ENCODE results near the gene NQO1.
"Not testable (repeated sequence)": the region's sequence is repeated elsewhere in the genome, so short reads cannot be mapped to it uniquely, and the experiment has no call there.

NQO1 gene

DNA sequence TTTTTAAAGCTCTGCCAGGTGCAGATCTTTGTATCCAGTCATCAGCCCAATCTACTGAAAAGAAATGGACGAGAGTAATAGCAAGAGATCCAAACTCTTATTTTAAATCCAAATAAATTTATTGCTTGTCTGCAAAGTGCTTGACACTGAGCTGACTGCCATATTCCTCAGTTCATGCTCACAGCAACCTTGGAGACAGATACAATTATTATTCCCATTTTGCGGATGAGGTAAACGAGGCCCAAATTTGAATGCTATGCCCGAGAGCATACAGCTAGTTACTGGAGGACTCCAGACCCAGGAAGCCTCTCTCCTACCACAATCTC lies 27.7 kb upstream of the NQO1 start:
- Mint-ChIP-seq H3K27ac (peak overlapping the region; percentile 99), H3K9me3 (no peaks in the 10 kb centered on the region), H3K27me3 (peaks cover 13% of the 10 kb centered on the region), H3K4me3 (peak overlapping the region; percentile 99), H3K36me3 (peaks cover 9% of the 10 kb centered on the region), H3K4me1 (peaks cover 29% of the 10 kb centered on the region)
- ATAC-seq: no peak

DNA sequence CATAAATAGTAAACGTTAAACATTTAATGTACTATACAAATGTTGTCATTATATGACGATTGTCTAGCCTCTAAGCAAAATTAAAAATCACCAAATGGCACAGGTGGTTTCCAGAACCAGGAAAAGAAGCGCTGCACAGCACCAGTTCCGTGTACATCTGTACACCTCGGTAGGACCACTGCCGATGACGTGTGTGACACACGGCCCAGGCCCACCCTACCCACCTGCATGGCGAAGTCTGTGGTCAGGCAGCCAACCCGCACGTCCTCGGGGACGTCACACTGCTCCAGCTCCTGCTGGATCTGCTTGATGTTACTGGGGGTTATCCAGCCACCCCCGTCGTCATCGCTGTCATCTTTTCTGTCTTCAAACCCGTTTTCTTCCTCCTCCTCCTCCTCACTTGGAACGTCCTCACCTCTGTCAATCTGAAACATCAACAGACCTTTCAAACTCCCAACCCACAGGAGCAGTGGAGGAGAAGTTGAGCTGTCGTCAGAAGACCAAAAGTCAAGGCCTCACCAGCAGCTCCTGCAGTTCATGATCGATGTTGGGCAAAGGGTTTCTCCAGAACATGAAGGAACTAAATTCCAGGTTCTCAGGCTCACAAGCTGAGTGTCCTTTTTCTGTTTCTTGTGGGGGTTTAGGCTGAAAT lies 22.5 kb upstream of the NQO1 start:
- ATAC-seq: no peak
- H3K27ac Mint-ChIP-seq: no peak overlapping the region
- peaks cover 19% of the 10 kb centered on the region for H3K4me1 Mint-ChIP-seq
- no peaks in the 10 kb centered on the region for H3K9me3 Mint-ChIP-seq
- no peaks in the 10 kb centered on the region for H3K27me3 Mint-ChIP-seq
- H3K36me3 Mint-ChIP-seq: peaks cover 39% of the 10 kb centered on the region
- no peak overlapping the region for H3K4me3 Mint-ChIP-seq

GRCh38 chr16:69747115-69747514 lies 20.8 kb upstream of the NQO1 start:
- no peaks in the 10 kb centered on the region for H3K9me3 Mint-ChIP-seq
- no peak overlapping the region for H3K4me3 Mint-ChIP-seq
- H3K4me1 Mint-ChIP-seq: peaks cover 2% of the 10 kb centered on the region
- H3K36me3 Mint-ChIP-seq: peaks cover 56% of the 10 kb centered on the region
- no peak for ATAC-seq
- no peak overlapping the region for H3K27ac Mint-ChIP-seq
- H3K27me3 Mint-ChIP-seq: no peaks in the 10 kb centered on the region

DNA sequence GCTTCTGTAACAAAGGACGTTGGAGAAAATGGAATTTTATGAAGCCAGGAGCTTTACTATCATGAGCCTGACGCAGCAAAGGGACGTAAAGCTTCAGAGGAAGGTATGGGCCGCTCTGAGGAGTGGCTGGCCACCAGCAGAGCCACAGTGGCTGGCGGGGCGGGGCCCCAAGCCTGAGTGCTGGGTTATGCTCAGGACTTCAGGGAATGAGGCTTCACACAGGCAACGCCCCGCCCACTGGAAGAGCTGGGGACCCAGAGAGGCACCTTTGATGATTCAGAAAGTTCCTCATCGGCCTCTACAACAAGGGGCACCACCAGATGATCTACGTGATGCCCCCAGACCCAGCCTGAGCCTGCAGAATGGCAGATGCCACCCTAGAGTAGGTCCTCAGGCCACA lies 19.6 kb upstream of the NQO1 start:
- H3K36me3 Mint-ChIP-seq: peaks cover 64% of the 10 kb centered on the region
- H3K9me3 Mint-ChIP-seq: no peaks in the 10 kb centered on the region
- no peaks in the 10 kb centered on the region for H3K4me1 Mint-ChIP-seq
- H3K4me3 Mint-ChIP-seq: no peak overlapping the region
- no peak overlapping the region for H3K27ac Mint-ChIP-seq
- no peaks in the 10 kb centered on the region for H3K27me3 Mint-ChIP-seq
- no peak for ATAC-seq

GRCh38 chr16:69745232-69745612 lies 18.9 kb upstream of the NQO1 start:
- Mint-ChIP-seq H3K4me1 (no peaks in the 10 kb centered on the region), H3K9me3 (no peaks in the 10 kb centered on the region), H3K27ac (no peak overlapping the region), H3K36me3 (peaks cover 69% of the 10 kb centered on the region), H3K27me3 (no peaks in the 10 kb centered on the region), H3K4me3 (no peak overlapping the region)
- ATAC-seq: no peak

GRCh38 chr16:69744363-69745231 lies 18.2 kb upstream of the NQO1 start:
- ATAC-seq: no peak
- H3K9me3 Mint-ChIP-seq: no peaks in the 10 kb centered on the region
- H3K27me3 Mint-ChIP-seq: no peaks in the 10 kb centered on the region
- H3K4me1 Mint-ChIP-seq: no peaks in the 10 kb centered on the region
- H3K27ac Mint-ChIP-seq: no peak overlapping the region
- H3K4me3 Mint-ChIP-seq: no peak overlapping the region
- peaks cover 73% of the 10 kb centered on the region for H3K36me3 Mint-ChIP-seq

DNA sequence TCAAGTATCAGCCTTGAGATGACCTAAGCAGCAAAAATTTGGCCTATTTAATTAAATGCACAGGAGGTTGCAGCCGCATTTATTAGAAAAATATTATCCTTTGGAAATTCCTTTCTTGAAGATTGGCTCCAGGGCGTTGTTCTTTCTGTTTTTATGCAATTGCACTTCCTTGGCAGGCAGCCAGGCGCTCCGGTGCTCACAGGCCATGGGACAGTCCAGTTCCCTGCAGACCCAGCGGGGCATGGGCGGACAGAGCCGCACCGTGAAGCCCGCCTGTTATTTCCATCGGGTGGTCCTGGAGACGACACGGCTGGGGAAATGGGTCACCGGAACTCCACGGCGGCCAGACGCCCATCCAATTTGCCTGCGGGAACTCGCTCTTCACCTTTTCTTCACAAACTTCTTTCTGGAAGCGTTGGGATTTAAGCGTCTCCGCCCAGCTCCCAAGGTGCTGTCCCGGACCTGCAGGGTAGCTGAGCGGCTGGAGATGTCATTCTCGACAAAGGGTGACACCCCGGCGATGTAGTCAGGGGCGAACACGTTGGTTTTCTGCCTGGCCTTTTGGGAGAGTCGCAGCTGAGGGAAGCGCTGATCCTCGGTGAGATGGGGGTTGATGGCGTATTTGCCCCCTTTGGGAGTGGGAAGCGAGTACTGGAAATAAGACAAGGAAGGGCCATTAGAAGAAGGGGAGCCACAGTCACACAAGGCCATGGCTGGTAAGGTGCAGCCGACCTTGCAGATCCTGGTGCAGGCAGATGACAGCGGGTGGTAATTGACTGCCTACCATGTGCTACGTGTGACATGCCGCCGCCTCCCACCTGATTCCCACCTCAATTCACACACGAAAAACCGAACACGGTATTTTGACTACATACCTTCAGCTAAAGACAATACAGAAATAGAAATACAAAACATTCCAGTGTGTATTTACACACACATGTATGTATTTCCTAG lies 15.9 kb upstream of the NQO1 start:
- Mint-ChIP-seq H3K27me3 (no peaks in the 10 kb centered on the region), H3K4me3 (no peak overlapping the region), H3K27ac (no peak overlapping the region), H3K4me1 (no peaks in the 10 kb centered on the region), H3K36me3 (peaks cover 56% of the 10 kb centered on the region), H3K9me3 (no peaks in the 10 kb centered on the region)
- ATAC-seq: no peak

DNA sequence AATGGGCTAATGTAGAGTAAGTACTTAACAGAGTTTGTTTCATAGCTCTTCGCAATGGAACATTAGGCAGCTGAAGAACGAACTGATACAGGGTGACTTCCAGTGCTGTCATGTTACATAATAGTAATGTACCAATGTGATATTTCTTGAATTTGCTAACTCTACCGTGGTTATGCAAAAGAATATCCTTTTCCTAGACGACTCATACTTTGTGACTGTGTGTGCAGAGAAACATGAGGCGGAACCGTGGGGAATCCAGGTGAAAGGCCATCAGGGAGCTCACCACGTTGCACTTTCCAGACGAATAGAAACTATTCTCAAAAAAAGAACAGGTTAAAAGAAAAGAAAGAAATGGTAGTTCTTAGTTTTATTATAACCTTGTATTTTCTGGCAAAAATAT lies 15.2 kb upstream of the NQO1 start:
- no peak for ATAC-seq
- H3K9me3 Mint-ChIP-seq: no peaks in the 10 kb centered on the region
- no peaks in the 10 kb centered on the region for H3K4me1 Mint-ChIP-seq
- no peak overlapping the region for H3K4me3 Mint-ChIP-seq
- H3K27ac Mint-ChIP-seq: no peak overlapping the region
- peaks cover 53% of the 10 kb centered on the region for H3K36me3 Mint-ChIP-seq
- no peaks in the 10 kb centered on the region for H3K27me3 Mint-ChIP-seq

DNA sequence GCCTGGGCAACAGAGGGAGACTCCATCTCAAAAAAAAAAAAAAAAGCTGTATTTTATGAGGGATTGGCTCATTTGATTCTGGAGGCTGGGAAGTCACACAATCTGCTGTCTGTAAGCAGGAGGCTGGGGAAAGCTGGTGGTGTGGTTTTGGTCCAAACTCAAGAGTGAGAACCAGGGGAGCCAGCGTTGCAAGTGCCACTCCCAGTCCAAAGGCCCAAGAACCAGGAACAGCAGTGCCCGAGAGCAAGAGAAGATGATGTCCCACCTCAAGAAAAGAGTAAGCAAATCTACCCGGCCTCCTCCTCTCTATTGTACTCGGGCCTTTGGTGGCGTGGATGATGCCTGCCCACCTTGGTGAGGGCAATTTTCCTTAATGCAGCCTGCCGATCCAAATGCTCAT lies 5.7 kb upstream of the NQO1 start:
- Mint-ChIP-seq H3K9me3 (no peaks in the 10 kb centered on the region), H3K27me3 (no peaks in the 10 kb centered on the region), H3K4me1 (peaks cover 9% of the 10 kb centered on the region), H3K27ac (no peak overlapping the region), H3K4me3 (no peak overlapping the region), H3K36me3 (no peaks in the 10 kb centered on the region)
- ATAC-seq: no peak

GRCh38 chr16:69731280-69731679 lies 4.9 kb upstream of the NQO1 start:
- H3K27ac Mint-ChIP-seq, H3K4me3 Mint-ChIP-seq, H3K27me3 Mint-ChIP-seq, H3K9me3 Mint-ChIP-seq, H3K36me3 Mint-ChIP-seq, ATAC-seq: not testable (repeated sequence)
- H3K4me1 Mint-ChIP-seq: peaks cover 17% of the 10 kb centered on the region

- not testable (repeated sequence) for H3K27ac Mint-ChIP-seq, ATAC-seq
Measured at GRCh38 chr16:69729030-69729429, 2.7 kb upstream of the NQO1 start.

DNA sequence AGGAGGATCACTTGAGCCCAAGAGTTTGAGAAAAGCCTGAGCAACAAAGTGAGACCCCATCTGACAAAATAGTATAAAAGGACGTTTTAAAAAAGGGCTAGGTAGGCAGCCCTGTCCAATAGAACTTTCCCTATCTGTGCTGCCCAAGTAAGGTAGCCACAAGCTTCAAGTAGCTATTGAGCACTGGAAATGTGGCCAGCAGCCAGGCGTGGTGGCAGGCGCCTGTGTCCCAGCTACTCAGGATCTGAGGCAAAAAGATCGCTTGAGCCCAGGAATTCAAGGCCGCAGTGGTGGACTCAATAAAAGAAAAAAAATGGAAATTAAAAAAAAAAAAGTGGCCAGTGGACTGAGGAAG lies 1.5 kb upstream of the NQO1 start:
- no peak for ATAC-seq
- no peak overlapping the region for H3K4me3 Mint-ChIP-seq
- no peaks in the 10 kb centered on the region for H3K27me3 Mint-ChIP-seq
- H3K9me3 Mint-ChIP-seq: no peaks in the 10 kb centered on the region
- H3K36me3 Mint-ChIP-seq: no peaks in the 10 kb centered on the region
- H3K27ac Mint-ChIP-seq: peak overlapping the region; percentile 91
- peaks cover 19% of the 10 kb centered on the region for H3K4me1 Mint-ChIP-seq

More at GRCh38 chr16:69729030-69729429, 2.7 kb upstream of the NQO1 start:
- H3K9me3 Mint-ChIP-seq, H3K4me3 Mint-ChIP-seq, H3K36me3 Mint-ChIP-seq, H3K27me3 Mint-ChIP-seq: not testable (repeated sequence)
- H3K4me1 Mint-ChIP-seq: peaks cover 19% of the 10 kb centered on the region

DNA sequence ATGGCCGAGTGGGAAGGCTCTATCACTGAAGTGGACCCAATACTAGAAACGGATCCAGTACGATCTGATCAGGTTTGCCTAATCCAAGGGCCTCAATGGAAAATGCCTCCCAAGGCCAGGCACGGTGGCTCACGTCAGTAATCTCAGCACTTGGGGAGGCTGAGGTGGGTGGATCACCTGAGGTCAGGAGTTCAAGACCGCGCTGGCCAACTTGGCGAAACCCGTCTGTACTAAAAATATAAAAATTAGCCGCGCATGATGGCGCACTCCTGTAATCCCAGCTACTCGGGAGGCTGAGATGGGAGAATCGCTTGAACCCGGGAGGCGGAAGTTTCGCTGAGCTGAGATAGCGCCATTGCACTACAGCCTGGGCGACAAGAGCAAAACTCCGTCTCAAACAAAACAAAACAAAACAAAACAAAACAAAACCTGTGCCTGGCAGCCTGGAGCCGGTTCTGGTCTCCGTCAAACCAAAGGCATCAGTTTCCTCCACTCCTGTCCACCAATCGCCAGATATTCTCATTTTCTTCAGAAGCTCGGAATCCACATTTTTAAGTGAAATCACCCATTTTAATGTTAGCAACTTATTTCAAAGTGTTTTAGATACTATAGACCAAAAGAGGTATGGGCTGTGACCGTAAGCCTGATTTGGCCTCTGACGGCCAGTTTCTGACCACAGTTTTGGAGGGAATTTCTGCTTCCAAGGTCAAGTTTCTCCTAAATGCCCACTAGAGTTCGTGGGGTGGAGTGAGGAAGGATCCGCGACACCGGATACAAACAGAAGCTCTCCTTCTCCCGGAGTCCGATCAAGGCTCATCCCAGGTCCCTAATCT lies 664 bp downstream of the NQO1 start:
- peaks cover 19% of the 10 kb centered on the region for H3K4me1 Mint-ChIP-seq
- H3K27ac Mint-ChIP-seq: peak overlapping the region; percentile 91
- no peaks in the 10 kb centered on the region for H3K27me3 Mint-ChIP-seq

GRCh38 chr16:69724981-69725479 lies 1.3 kb downstream of the NQO1 start:
- Mint-ChIP-seq H3K36me3 (peaks cover 6% of the 10 kb centered on the region), H3K27me3 (no peaks in the 10 kb centered on the region), H3K9me3 (no peaks in the 10 kb centered on the region), H3K4me1 (peaks cover 19% of the 10 kb centered on the region), H3K4me3 (peak overlapping the region; percentile 92), H3K27ac (peak overlapping the region; percentile 91)
- no peak for ATAC-seq

More for the DNA sequence above, 664 bp downstream of the NQO1 start:
- Mint-ChIP-seq H3K36me3 (peaks cover 6% of the 10 kb centered on the region), H3K4me3 (peak overlapping the region; percentile 92), H3K9me3 (no peaks in the 10 kb centered on the region)
- no peak for ATAC-seq

Measured in stimulated activated memory B cell treated with anti-CD40 and anti-IgM and Interleukin-4, amounts not matched to agents 10 μg/mL and 1 μg/mL and 100 μg/mL, for 72 hours (primary cell).